Endodermal cell (in vitro differentiated cells): ENCODE measurements around the gene TP53RK. TPM values are rescaled to one million over a fixed set of nuclear protein-coding genes. Genes with fewer than 3 reads are reported as not detected.

Source experiments
- DNase-seq: peaks from one replicate; pipeline ENCODE4 v3.0.0-alpha.2; 2017
- H3K27ac ChIP-seq: 2 replicates; pipeline ENCODE4 v1.5.1; 2013; ENCODE audit warnings: mild to moderate bottlenecking, low read depth, low read length, moderate library complexity
- H3K27me3 ChIP-seq: 2 replicates; pipeline ENCODE4 v1.6.1; 2013; ENCODE audit warnings: mild to moderate bottlenecking, low read length, moderate library complexity; ENCODE audit not compliant: insufficient read depth, control insufficient read depth, poor library complexity, severe bottlenecking
- H3K36me3 ChIP-seq: 2 replicates; pipeline ENCODE4 v1.7.0; 2013; ENCODE audit warnings: mild to moderate bottlenecking, low read length, moderate library complexity; ENCODE audit not compliant: control insufficient read depth, insufficient read depth
- H3K4me1 ChIP-seq: one replicate; pipeline ENCODE4 v1.7.0; 2013; ENCODE audit warnings: low read length; ENCODE audit not compliant: control insufficient read depth, insufficient read depth
- H3K4me3 ChIP-seq: 2 replicates; pipeline ENCODE4 v1.5.1; 2013; ENCODE audit warnings: mild to moderate bottlenecking, low read length, moderate library complexity
- H3K9ac ChIP-seq: 2 replicates; pipeline ENCODE4 v1.6.1; 2013; ENCODE audit warnings: mild to moderate bottlenecking, low read length, moderate library complexity; ENCODE audit not compliant: poor library complexity, severe bottlenecking; ENCODE audit errors: extremely low read depth
- H3K9me3 ChIP-seq: 2 replicates; pipeline ENCODE4 v1.6.1; 2013; ENCODE audit warnings: mild to moderate bottlenecking, low read length, moderate library complexity; ENCODE audit not compliant: control insufficient read depth
- H3K27ac Mint-ChIP-seq: 2 replicates; pipeline ENCODE4 v1.8.0; 2020; ENCODE audit warnings: mixed read lengths
- H3K27me3 Mint-ChIP-seq: 2 replicates; pipeline ENCODE4 v1.8.0; 2021; ENCODE audit warnings: mild to moderate bottlenecking, mixed read lengths; ENCODE audit not compliant: insufficient read depth
- H3K36me3 Mint-ChIP-seq: 2 replicates; pipeline ENCODE4 v1.8.0; 2020; ENCODE audit warnings: low read depth, mixed read lengths
- H3K4me1 Mint-ChIP-seq: 2 replicates; pipeline ENCODE4 v1.8.0; 2020; ENCODE audit warnings: mixed read lengths
- H3K4me3 Mint-ChIP-seq: 2 replicates; pipeline ENCODE4 v1.8.0; 2020; ENCODE audit warnings: mild to moderate bottlenecking, moderate library complexity, mixed read lengths
- H3K9me3 Mint-ChIP-seq: 2 replicates; pipeline ENCODE4 v1.8.0; 2020; ENCODE audit warnings: mild to moderate bottlenecking, mixed read lengths
- WGBS, 2 experiments: methylation state at CpG; one replicate each; pipeline versions ENCODE4 v1.1.5 to v1.1.7; 2013; ENCODE audit warnings: missing lambda C conversion rate in 2 of 2, mixed read lengths in 1 of 2; ENCODE audit not compliant: insufficient coverage in 1 of 2, insufficient read length in 1 of 2; 5-methylcytosine and 5-hydroxymethylcytosine counted together
- total RNA-seq, 2 donors: library from RNA; stranded (reverse); fragmentation: NEBNext Ultra II Directional in 1 of 2; extraction: Animal tissue kit (Norgen Biotek cat#: 25700) in 1 of 2; gene quantifications; 2 replicates in 1 of 2; 3 replicates in 1 of 2; pipeline ENCODE4 v1.2.1, GENCODE V29; 2021
- TF ChIP-seq, protein P1 (sequence below): fragments of 200-600 bp; sonication (generic); conservative IDR thresholded peaks from 2 replicates; pipeline ENCODE4 v1.5.0; 2021; ENCODE audit warnings: antibody characterized with exemption, mild to moderate bottlenecking

TP53RK gene
- total RNA-seq, 2 donors from 2014 or later = 9.4 to 9.9 TPM

GRCh38 chr20:46649965-46650542 is 39.2 kb downstream of the TP53RK start:
- Histone ChIP-seq H3K27me3 (peaks cover 79% of the 10 kb centered on the region), H3K9ac (no peak overlapping the region), H3K36me3 (no peaks in the 10 kb centered on the region), H3K9me3 (peaks cover 3% of the 10 kb centered on the region), H3K4me1 (peaks cover 8% of the 10 kb centered on the region), H3K4me3 (no peak overlapping the region), H3K27ac (no peak overlapping the region)
- Mint-ChIP-seq H3K27me3 (peaks cover 84% of the 10 kb centered on the region), H3K36me3 (no peaks in the 10 kb centered on the region), H3K4me3 (no peak overlapping the region), H3K27ac (no peak overlapping the region), H3K9me3 (no peaks in the 10 kb centered on the region), H3K4me1 (peaks cover 12% of the 10 kb centered on the region)
- 92 to 97% methylated on average over 9 of the region's 9 CpGs for WGBS, 2 experiments
- no peak for DNase-seq
- TF ChIP-seq, protein P1, sequence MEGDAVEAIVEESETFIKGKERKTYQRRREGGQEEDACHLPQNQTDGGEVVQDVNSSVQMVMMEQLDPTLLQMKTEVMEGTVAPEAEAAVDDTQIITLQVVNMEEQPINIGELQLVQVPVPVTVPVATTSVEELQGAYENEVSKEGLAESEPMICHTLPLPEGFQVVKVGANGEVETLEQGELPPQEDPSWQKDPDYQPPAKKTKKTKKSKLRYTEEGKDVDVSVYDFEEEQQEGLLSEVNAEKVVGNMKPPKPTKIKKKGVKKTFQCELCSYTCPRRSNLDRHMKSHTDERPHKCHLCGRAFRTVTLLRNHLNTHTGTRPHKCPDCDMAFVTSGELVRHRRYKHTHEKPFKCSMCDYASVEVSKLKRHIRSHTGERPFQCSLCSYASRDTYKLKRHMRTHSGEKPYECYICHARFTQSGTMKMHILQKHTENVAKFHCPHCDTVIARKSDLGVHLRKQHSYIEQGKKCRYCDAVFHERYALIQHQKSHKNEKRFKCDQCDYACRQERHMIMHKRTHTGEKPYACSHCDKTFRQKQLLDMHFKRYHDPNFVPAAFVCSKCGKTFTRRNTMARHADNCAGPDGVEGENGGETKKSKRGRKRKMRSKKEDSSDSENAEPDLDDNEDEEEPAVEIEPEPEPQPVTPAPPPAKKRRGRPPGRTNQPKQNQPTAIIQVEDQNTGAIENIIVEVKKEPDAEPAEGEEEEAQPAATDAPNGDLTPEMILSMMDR = peak; percentile 14

GRCh38 chr20:46649650-46649949 is 39.6 kb downstream of the TP53RK start:
- peaks cover 3% of the 10 kb centered on the region for H3K9me3 ChIP-seq
- H3K27ac ChIP-seq = no peak overlapping the region
- TF ChIP-seq, protein P1 = no peak
- 65 to 69% methylated on average over 3 of the region's 3 CpGs for WGBS, 2 experiments
- no peak for DNase-seq
- no peak overlapping the region for H3K9ac ChIP-seq
- H3K4me3 ChIP-seq = no peak overlapping the region
- Mint-ChIP-seq H3K27ac (no peak overlapping the region), H3K4me3 (no peak overlapping the region), H3K27me3 (peaks cover 88% of the 10 kb centered on the region), H3K9me3 (peaks cover 2% of the 10 kb centered on the region), H3K36me3 (no peaks in the 10 kb centered on the region), H3K4me1 (peaks cover 12% of the 10 kb centered on the region)
- peaks cover 8% of the 10 kb centered on the region for H3K4me1 ChIP-seq
- H3K27me3 ChIP-seq = peaks cover 83% of the 10 kb centered on the region
- H3K36me3 ChIP-seq = no peaks in the 10 kb centered on the region

DNA sequence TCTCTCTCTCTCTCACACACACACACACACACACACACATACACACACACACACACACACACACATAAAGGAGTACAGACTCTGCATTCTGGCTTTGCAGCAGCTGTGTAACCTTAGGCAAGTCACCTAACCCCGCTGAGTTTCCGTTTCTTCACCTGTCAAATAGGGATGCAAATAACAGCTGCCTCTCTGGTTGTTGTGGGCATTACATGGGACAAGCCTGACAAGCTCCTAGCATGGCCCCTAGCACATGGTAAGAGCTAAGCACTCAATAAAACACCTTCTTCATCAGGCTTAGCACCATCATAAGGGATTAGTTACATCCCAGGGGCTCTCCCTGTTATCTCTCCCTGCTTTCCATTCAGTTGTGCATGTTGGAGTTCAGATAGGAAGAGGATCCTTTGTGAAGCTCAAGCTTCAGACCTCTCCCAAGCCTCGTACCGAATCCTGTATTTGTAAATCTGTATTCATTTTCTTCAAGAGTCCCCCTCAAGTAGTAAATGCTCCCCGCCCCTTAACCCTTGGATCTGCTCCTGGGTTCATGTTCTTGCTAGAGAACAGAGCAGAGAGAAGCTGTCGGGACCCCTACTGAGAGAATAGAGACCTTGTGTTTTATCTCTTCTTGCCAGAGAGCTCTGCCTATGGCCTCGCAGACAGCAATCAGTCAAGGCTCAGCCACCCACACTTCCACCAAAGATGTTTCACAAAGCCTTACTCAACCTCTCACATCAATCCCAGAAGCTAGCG is 40.2 kb downstream of the TP53RK start:
- WGBS, 2 experiments = 33 to 40% methylated on average over 6 to 8 of the region's 8 CpGs
- peaks cover 12% of the 10 kb centered on the region for H3K4me1 Mint-ChIP-seq
- no peak overlapping the region for H3K4me3 Mint-ChIP-seq
- no peak overlapping the region for H3K9ac ChIP-seq
- peaks cover 86% of the 10 kb centered on the region for H3K27me3 ChIP-seq
- no peak overlapping the region for H3K27ac ChIP-seq
- no peak overlapping the region for H3K27ac Mint-ChIP-seq
- DNase-seq = peak; percentile 78
- H3K36me3 ChIP-seq = no peaks in the 10 kb centered on the region
- H3K4me3 ChIP-seq = no peak overlapping the region
- peaks cover 3% of the 10 kb centered on the region for H3K9me3 ChIP-seq
- H3K4me1 ChIP-seq = peaks cover 8% of the 10 kb centered on the region
- TF ChIP-seq, protein P1 = peak; percentile 55
- peaks cover 87% of the 10 kb centered on the region for H3K27me3 Mint-ChIP-seq
- peaks cover 2% of the 10 kb centered on the region for H3K9me3 Mint-ChIP-seq
- no peaks in the 10 kb centered on the region for H3K36me3 Mint-ChIP-seq
